Neural progenitor cell (in vitro differentiated cells): ENCODE results near the gene YPEL4. TPM values are rescaled to one million over a fixed set of nuclear protein-coding genes. Genes with fewer than 3 reads are reported as not detected.

Experiments
- DNase-seq: peaks from one replicate; pipeline ENCODE4 v3.0.0-alpha.2; 2016; ENCODE audit warnings: low spot score
- H2AFZ ChIP-seq: fragments of 200-600 bp; sonication (generic); replicated peaks from 2 replicates; pipeline ENCODE4 v1.6.1; 2016; ENCODE audit warnings: antibody characterized with exemption
- H3F3A ChIP-seq: fragments of 200-600 bp; sonication (generic); 2 replicates; pipeline ENCODE4 v1.6.1; 2016; ENCODE audit warnings: antibody characterized with exemption, low read depth
- H3K27ac ChIP-seq: fragments of 200-600 bp; sonication (generic); 2 replicates; pipeline ENCODE4 v1.5.1; 2016; ENCODE audit warnings: mild to moderate bottlenecking
- H3K27me3 ChIP-seq: fragments of 200-600 bp; sonication (generic); 2 replicates; pipeline ENCODE4 v1.6.1; 2016; ENCODE audit warnings: mild to moderate bottlenecking, moderate library complexity
- H3K36me3 ChIP-seq: fragments of 200-600 bp; sonication (generic); 2 replicates; pipeline ENCODE4 v1.5.1; 2016
- H3K4me1 ChIP-seq: fragments of 200-600 bp; sonication (generic); 2 replicates; pipeline ENCODE4 v1.6.1; 2016; ENCODE audit warnings: mixed run types
- H3K4me2 ChIP-seq: fragments of 200-600 bp; sonication (generic); 2 replicates; pipeline ENCODE4 v1.6.1; 2016
- H3K4me3 ChIP-seq: fragments of 200-600 bp; sonication (generic); 2 replicates; pipeline ENCODE4 v1.5.1; 2016
- H3K79me2 ChIP-seq: fragments of 200-600 bp; sonication (generic); 2 replicates; pipeline ENCODE4 v1.6.1; 2016; ENCODE audit warnings: low read depth
- H3K9ac ChIP-seq: fragments of 200-600 bp; sonication (generic); 2 replicates; pipeline ENCODE4 v1.6.1; 2016
- H3K9me3 ChIP-seq: fragments of 200-600 bp; sonication (generic); 2 replicates; pipeline ENCODE4 v1.5.1; 2016; ENCODE audit warnings: low read depth
- H4K20me1 ChIP-seq: fragments of 200-600 bp; sonication (generic); 2 replicates; pipeline ENCODE4 v1.6.1; 2016; ENCODE audit warnings: low read depth
- H3K27ac Mint-ChIP-seq: 3 replicates; pipeline ENCODE4 v1.8.0; 2021; ENCODE audit warnings: mixed read lengths
- H3K27me3 Mint-ChIP-seq: 2 replicates; pipeline ENCODE4 v1.8.0; 2022; ENCODE audit warnings: low read depth, mild to moderate bottlenecking, inconsistent platforms, moderate library complexity, mixed read lengths; ENCODE audit not compliant: insufficient read depth
- H3K36me3 Mint-ChIP-seq: 3 replicates; pipeline ENCODE4 v1.8.0; 2021; ENCODE audit warnings: mixed read lengths
- H3K4me1 Mint-ChIP-seq: 3 replicates; pipeline ENCODE4 v1.8.0; 2021; ENCODE audit warnings: mixed read lengths
- H3K4me3 Mint-ChIP-seq: 3 replicates; pipeline ENCODE4 v1.8.0; 2021; ENCODE audit warnings: mild to moderate bottlenecking, moderate library complexity, mixed read lengths
- H3K9me3 Mint-ChIP-seq: 3 replicates; pipeline ENCODE4 v1.8.0; 2020; ENCODE audit warnings: mixed read lengths
- EZH2 ChIP-seq: fragments of 200-600 bp; sonication (generic); IDR thresholded peaks from 2 replicates; pipeline ENCODE4 v1.6.1; 2017; ENCODE audit warnings: antibody characterized with exemption, mild to moderate bottlenecking, moderate library complexity
- EZH2phosphoT487 ChIP-seq: fragments of 200-600 bp; sonication (generic); IDR thresholded peaks from 2 replicates; pipeline ENCODE4 v1.6.1; 2017; ENCODE audit warnings: antibody characterized with exemption
- total RNA-seq: library from RNA; depleted of rRNA; stranded (reverse); fragments of >200 nt; gene quantifications from 2 replicates; pipeline ENCODE4 v1.2.3, GENCODE V29; 2015; ENCODE audit warnings: low replicate concordance
- TF ChIP-seq, protein P1 (sequence below): fragments of 200-600 bp; sonication (generic); IDR thresholded peaks from 2 replicates; pipeline ENCODE4 v1.5.1; 2017; ENCODE audit warnings: antibody characterized with exemption, mild to moderate bottlenecking

YPEL4 gene
- total RNA-seq, 1 donor from 2014 or later = not detected

DNA sequence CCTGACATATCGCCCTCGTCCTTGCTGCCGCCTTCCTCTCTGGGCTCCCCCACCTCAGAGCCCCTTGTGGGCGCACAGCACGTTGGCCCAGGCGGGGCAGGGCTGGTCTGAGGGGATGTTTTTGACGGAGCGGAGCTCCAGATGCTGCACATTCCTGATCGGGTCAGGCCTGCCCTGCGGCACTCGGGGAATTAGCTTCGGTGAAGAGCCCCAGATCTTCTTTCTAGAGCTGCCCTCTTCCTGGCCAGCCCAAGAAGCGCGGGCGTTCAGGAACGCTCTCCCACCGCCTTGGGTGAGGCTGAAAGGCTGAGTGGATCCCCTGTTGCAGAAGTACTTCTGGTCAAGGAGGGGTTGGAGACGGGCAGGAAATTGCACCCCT is 12.1 kb downstream of the YPEL4 start:
- Histone ChIP-seq H4K20me1 (peaks cover 31% of the 10 kb centered on the region), H3K4me1 (peaks cover 39% of the 10 kb centered on the region), H3K36me3 (no peaks in the 10 kb centered on the region), H3K4me3 (peak overlapping the region; percentile 98), H3K9ac (peak overlapping the region; percentile 48), H3K27ac (peak overlapping the region; percentile 100), H3F3A (peaks cover 57% of the 10 kb centered on the region), H3K27me3 (no peaks in the 10 kb centered on the region), H3K9me3 (no peaks in the 10 kb centered on the region), H3K79me2 (peaks cover 57% of the 10 kb centered on the region), H3K4me2 (peak overlapping the region; percentile 90), H2AFZ (peak overlapping the region; percentile 83)
- DNase-seq = peak; percentile 85
- peaks cover 12% of the 10 kb centered on the region for H3K36me3 Mint-ChIP-seq
- peak overlapping the region; percentile 99 for H3K27ac Mint-ChIP-seq
- peaks cover 14% of the 10 kb centered on the region for H3K27me3 Mint-ChIP-seq
- H3K4me1 Mint-ChIP-seq = peaks cover 36% of the 10 kb centered on the region
- TF ChIP-seq EZH2 = no peak
- no peak for TF ChIP-seq EZH2phosphoT487
- TF ChIP-seq, protein P1, sequence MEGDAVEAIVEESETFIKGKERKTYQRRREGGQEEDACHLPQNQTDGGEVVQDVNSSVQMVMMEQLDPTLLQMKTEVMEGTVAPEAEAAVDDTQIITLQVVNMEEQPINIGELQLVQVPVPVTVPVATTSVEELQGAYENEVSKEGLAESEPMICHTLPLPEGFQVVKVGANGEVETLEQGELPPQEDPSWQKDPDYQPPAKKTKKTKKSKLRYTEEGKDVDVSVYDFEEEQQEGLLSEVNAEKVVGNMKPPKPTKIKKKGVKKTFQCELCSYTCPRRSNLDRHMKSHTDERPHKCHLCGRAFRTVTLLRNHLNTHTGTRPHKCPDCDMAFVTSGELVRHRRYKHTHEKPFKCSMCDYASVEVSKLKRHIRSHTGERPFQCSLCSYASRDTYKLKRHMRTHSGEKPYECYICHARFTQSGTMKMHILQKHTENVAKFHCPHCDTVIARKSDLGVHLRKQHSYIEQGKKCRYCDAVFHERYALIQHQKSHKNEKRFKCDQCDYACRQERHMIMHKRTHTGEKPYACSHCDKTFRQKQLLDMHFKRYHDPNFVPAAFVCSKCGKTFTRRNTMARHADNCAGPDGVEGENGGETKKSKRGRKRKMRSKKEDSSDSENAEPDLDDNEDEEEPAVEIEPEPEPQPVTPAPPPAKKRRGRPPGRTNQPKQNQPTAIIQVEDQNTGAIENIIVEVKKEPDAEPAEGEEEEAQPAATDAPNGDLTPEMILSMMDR = no peak
- no peaks in the 10 kb centered on the region for H3K9me3 Mint-ChIP-seq
- peak overlapping the region; percentile 97 for H3K4me3 Mint-ChIP-seq

DNA sequence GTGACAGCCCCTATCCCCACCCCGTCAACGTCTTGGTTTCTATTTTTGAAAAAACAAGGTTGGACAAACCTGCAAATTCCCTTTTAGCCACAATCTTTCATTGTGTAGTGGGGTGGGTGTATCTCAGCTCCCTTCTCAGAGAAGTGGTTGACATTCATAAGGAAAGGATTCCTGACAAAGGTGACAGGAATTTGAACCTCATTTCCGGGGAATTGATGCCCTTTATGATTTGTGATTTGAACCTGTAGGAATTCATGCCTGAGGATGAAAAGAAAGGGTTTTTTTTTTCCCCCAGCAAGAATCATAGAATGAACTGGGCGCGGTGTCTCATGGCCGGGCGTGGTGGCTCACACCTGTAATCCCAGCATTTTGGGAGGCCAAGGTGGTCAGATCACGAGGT is 14.5 kb downstream of the YPEL4 start:
- H4K20me1 ChIP-seq = peaks cover 7% of the 10 kb centered on the region
- Mint-ChIP-seq H3K4me3 (no peak overlapping the region), H3K27ac (no peak overlapping the region), H3K27me3 (peaks cover 16% of the 10 kb centered on the region), H3K4me1 (peaks cover 19% of the 10 kb centered on the region), H3K36me3 (no peaks in the 10 kb centered on the region), H3K9me3 (no peaks in the 10 kb centered on the region)
- peaks cover 15% of the 10 kb centered on the region for H3K4me1 ChIP-seq
- peaks cover 33% of the 10 kb centered on the region for H3K79me2 ChIP-seq
- H3K36me3 ChIP-seq = no peaks in the 10 kb centered on the region
- DNase-seq = no peak
- TF ChIP-seq EZH2 (no peak), EZH2phosphoT487 (no peak)
- TF ChIP-seq, protein P1 = no peak
- no peak overlapping the region for H3K4me3 ChIP-seq
- no peak overlapping the region for H2AFZ ChIP-seq
- no peak overlapping the region for H3K9ac ChIP-seq
- no peaks in the 10 kb centered on the region for H3K9me3 ChIP-seq
- no peak overlapping the region for H3K4me2 ChIP-seq
- H3K27ac ChIP-seq = no peak overlapping the region
- no peaks in the 10 kb centered on the region for H3K27me3 ChIP-seq
- H3F3A ChIP-seq = peaks cover 34% of the 10 kb centered on the region

DNA sequence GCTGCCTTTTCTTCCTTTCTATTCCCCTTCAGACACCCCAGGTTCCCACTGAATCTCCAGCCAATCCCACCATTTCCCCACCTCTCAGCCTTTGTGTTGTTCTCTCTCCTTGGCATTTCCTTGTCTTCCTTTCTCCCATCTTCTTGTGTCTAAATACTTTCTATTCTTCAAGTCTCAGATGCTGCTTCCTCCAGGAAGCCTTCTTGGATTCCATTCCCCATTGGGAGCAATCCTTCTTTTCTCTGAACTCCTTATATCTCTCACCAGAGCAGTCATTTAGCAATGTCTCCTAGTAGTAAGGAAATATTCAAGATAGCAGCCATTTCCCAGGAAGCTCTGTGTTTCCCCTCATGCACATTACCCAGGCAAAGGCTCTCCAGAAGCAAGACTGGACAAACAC is 15.4 kb downstream of the YPEL4 start:
- Mint-ChIP-seq H3K27me3 (peaks cover 16% of the 10 kb centered on the region), H3K27ac (no peak overlapping the region), H3K9me3 (peaks cover under 1% of the 10 kb centered on the region), H3K4me1 (peaks cover 15% of the 10 kb centered on the region), H3K36me3 (no peaks in the 10 kb centered on the region), H3K4me3 (no peak overlapping the region)
- no peak for DNase-seq
- no peak overlapping the region for H3K4me3 ChIP-seq
- no peak overlapping the region for H3K9ac ChIP-seq
- no peaks in the 10 kb centered on the region for H4K20me1 ChIP-seq
- peaks cover 25% of the 10 kb centered on the region for H3F3A ChIP-seq
- peaks cover 25% of the 10 kb centered on the region for H3K79me2 ChIP-seq
- H3K36me3 ChIP-seq = no peaks in the 10 kb centered on the region
- H2AFZ ChIP-seq = no peak overlapping the region
- no peak overlapping the region for H3K4me2 ChIP-seq
- H3K27me3 ChIP-seq = no peaks in the 10 kb centered on the region
- TF ChIP-seq EZH2phosphoT487 (no peak), EZH2 (no peak)
- TF ChIP-seq, protein P1 = no peak
- H3K9me3 ChIP-seq = no peaks in the 10 kb centered on the region
- no peak overlapping the region for H3K27ac ChIP-seq
- H3K4me1 ChIP-seq = peaks cover 14% of the 10 kb centered on the region
